Activated naive CD4-positive, alpha-beta T cell treated with anti-CD3 and anti-CD28 coated beads, Interleukin-2, amount 50 U/mL, for 24 hours (primary cell): ENCODE measurements around the gene ZNF267.
"Not testable (repeated sequence)": the region's sequence is repeated elsewhere in the genome, so short reads cannot be mapped to it uniquely, and the experiment has no call there.

ENCODE experiments used
- H3K27ac Mint-ChIP-seq: one replicate; pipeline ENCODE4 v1.8.0; 2021; ENCODE audit warnings: mild to moderate bottlenecking, mixed read lengths
- H3K27me3 Mint-ChIP-seq: one replicate; pipeline ENCODE4 v1.8.0; 2021; ENCODE audit warnings: mixed read lengths
- H3K36me3 Mint-ChIP-seq: one replicate; pipeline ENCODE4 v1.8.0; 2021; ENCODE audit warnings: mixed read lengths
- H3K4me1 Mint-ChIP-seq: one replicate; pipeline ENCODE4 v1.8.0; 2021; ENCODE audit warnings: mixed read lengths
- H3K4me3 Mint-ChIP-seq: one replicate; pipeline ENCODE4 v1.8.0; 2021; ENCODE audit warnings: mild to moderate bottlenecking, mixed read lengths
- H3K9me3 Mint-ChIP-seq: one replicate; pipeline ENCODE4 v1.8.0; 2021; ENCODE audit warnings: mixed read lengths

The ZNF267 gene

GRCh38 chr16:31913668-31914067 lies 40.1 kb downstream of the ZNF267 start:
- H3K27ac Mint-ChIP-seq, result no peak overlapping the region
- H3K27me3 Mint-ChIP-seq, result no peaks in the 10 kb centered on the region
- H3K36me3 Mint-ChIP-seq, result peaks cover 90% of the 10 kb centered on the region
- H3K4me1 Mint-ChIP-seq, result peaks cover 24% of the 10 kb centered on the region
- peaks cover 60% of the 10 kb centered on the region for H3K9me3 Mint-ChIP-seq
- H3K4me3 Mint-ChIP-seq, result no peak overlapping the region

GRCh38 chr16:31916056-31916488 lies 42.5 kb downstream of the ZNF267 start:
- H3K36me3 Mint-ChIP-seq, result peaks cover 82% of the 10 kb centered on the region
- H3K4me3 Mint-ChIP-seq, result peak overlapping the region; percentile 56
- peak overlapping the region; percentile 69 for H3K27ac Mint-ChIP-seq
- peaks cover 14% of the 10 kb centered on the region for H3K4me1 Mint-ChIP-seq
- no peaks in the 10 kb centered on the region for H3K27me3 Mint-ChIP-seq
- H3K9me3 Mint-ChIP-seq, result peaks cover 43% of the 10 kb centered on the region

GRCh38 chr16:31920373-31920772 lies 46.8 kb downstream of the ZNF267 start:
- Mint-ChIP-seq H3K27me3 (no peaks in the 10 kb centered on the region), H3K4me3 (no peak overlapping the region), H3K9me3 (peaks cover 21% of the 10 kb centered on the region), H3K36me3 (peaks cover 46% of the 10 kb centered on the region), H3K4me1 (no peaks in the 10 kb centered on the region), H3K27ac (peak overlapping the region; percentile 65)

GRCh38 chr16:31951806-31952205 lies 78.2 kb downstream of the ZNF267 start:
- not testable (repeated sequence) for H3K9me3 Mint-ChIP-seq, H3K4me1 Mint-ChIP-seq, H3K27ac Mint-ChIP-seq, H3K27me3 Mint-ChIP-seq, H3K36me3 Mint-ChIP-seq, H3K4me3 Mint-ChIP-seq

GRCh38 chr16:31952206-31952605 lies 78.6 kb downstream of the ZNF267 start:
- not testable (repeated sequence) for H3K36me3 Mint-ChIP-seq, H3K4me3 Mint-ChIP-seq, H3K27ac Mint-ChIP-seq, H3K9me3 Mint-ChIP-seq, H3K4me1 Mint-ChIP-seq, H3K27me3 Mint-ChIP-seq

GRCh38 chr16:31956221-31956620 lies 82.6 kb downstream of the ZNF267 start:
- not testable (repeated sequence) for H3K4me3 Mint-ChIP-seq, H3K4me1 Mint-ChIP-seq, H3K9me3 Mint-ChIP-seq, H3K27ac Mint-ChIP-seq, H3K36me3 Mint-ChIP-seq, H3K27me3 Mint-ChIP-seq

- not testable (repeated sequence) for H3K4me3 Mint-ChIP-seq, H3K27me3 Mint-ChIP-seq, H3K36me3 Mint-ChIP-seq, H3K27ac Mint-ChIP-seq, H3K4me1 Mint-ChIP-seq, H3K9me3 Mint-ChIP-seq
Observed at GRCh38 chr16:31960186-31960910, 86.7 kb downstream of the ZNF267 start.
